B cell (primary cell): ENCODE measurements around the gene TSPAN32. TPM values are rescaled to one million over a fixed set of nuclear protein-coding genes. Genes with fewer than 3 reads are reported as not detected.

Experiments
- ATAC-seq: fragments of 200-7000 bp; cut with Tn5 transposase; one replicate; pipeline ENCODE4 v1.10.0; 2021; ENCODE audit warnings: low read depth, mild to moderate bottlenecking, moderate number of reproducible peaks, moderate library complexity
- CTCF ChIA-PET: fragments of 350-600 bp; sonication (Branson Sonifier 250); formaldehyde crosslinking; loops from one replicate; lab custom pipeline; 2021; ENCODE audit warnings: antibody characterized with exemption, inconsistent platforms; lab: Charles Lee
- POLR2A ChIA-PET: fragments of 350-600 bp; sonication (Branson Sonifier 250); formaldehyde crosslinking; loops from one replicate; lab custom pipeline; 2021; ENCODE audit warnings: antibody characterized with exemption; lab: Charles Lee
- DNase-seq: peaks from one replicate; pipeline ENCODE4 v3.0.0; 2013
- H2AFZ ChIP-seq: 2 replicates; pipeline ENCODE4 v1.6.1; 2012; ENCODE audit warnings: mild to moderate bottlenecking, low read depth, low read length; ENCODE audit not compliant: insufficient read depth, poor library complexity, severe bottlenecking
- H3K27ac ChIP-seq, 2 donors: 1 replicate in 1 of 2; 2 replicates in 1 of 2; pipeline ENCODE4 v1.5.1; 2012 to 2013; ENCODE audit warnings: low read length in 2 of 2, mild to moderate bottlenecking in 2 of 2, moderate library complexity in 1 of 2
- H3K27me3 ChIP-seq, 4 experiments: fragments of 200-600 bp in 1 of 4; sonication (generic) in 1 of 4; replicated peaks in 1 of 4; 1 replicate in 2 of 4; 2 replicates in 2 of 4; pipeline versions ENCODE4 v1.6.1 to v1.7.0; 2013 to 2016; ENCODE audit warnings: low read length in 3 of 4, mild to moderate bottlenecking in 2 of 4, mixed read lengths in 1 of 4, moderate library complexity in 1 of 4; ENCODE audit not compliant: insufficient read depth in 4 of 4, control insufficient read depth in 3 of 4; ENCODE audit errors: control extremely low read depth in 1 of 4
- H3K36me3 ChIP-seq, 2 experiments: replicated peaks in 1 of 2; 1 replicate in 1 of 2; 2 replicates in 1 of 2; pipeline versions ENCODE4 v1.6.1 to v1.7.1; 2013; ENCODE audit warnings: low read length in 1 of 2; ENCODE audit not compliant: insufficient read depth in 2 of 2, control insufficient read depth in 1 of 2; ENCODE audit errors: control extremely low read depth in 1 of 2, extremely low read depth in 1 of 2
- H3K4me1 ChIP-seq, 2 donors: fragments of 200-600 bp in 1 of 2; sonication (generic) in 1 of 2; 1 replicate in 1 of 2; 2 replicates in 1 of 2; pipeline versions ENCODE4 v1.5.1 to v1.6.1; 2013 to 2017; ENCODE audit warnings: low read length in 2 of 2; ENCODE audit not compliant: control insufficient read depth in 2 of 2, insufficient read depth in 2 of 2
- H3K4me2 ChIP-seq: replicated peaks from 2 replicates; pipeline ENCODE3; 2012; ENCODE audit warnings: mild to moderate bottlenecking, low read depth, low read length; ENCODE audit not compliant: poor library complexity, severe bottlenecking
- H3K4me3 ChIP-seq, 5 experiments: fragments of 200-600 bp in 1 of 5; sonication (generic) in 1 of 5; 1 replicate in 3 of 5; 2 replicates in 2 of 5; pipeline versions ENCODE4 v1.5.1 to v1.7.0; 2011 to 2016; ENCODE audit warnings: low read length in 4 of 5, mild to moderate bottlenecking in 4 of 5, low read depth in 2 of 5, control low read depth in 1 of 5, moderate library complexity in 1 of 5; ENCODE audit not compliant: insufficient read depth in 1 of 5; ENCODE audit errors: control extremely low read depth in 1 of 5, extremely low read depth in 1 of 5
- H3K79me2 ChIP-seq: fragments of 200-600 bp; sonication (generic); one replicate; pipeline ENCODE4 v1.6.0; 2016; ENCODE audit warnings: low read length; ENCODE audit not compliant: control insufficient read depth, insufficient read depth
- H3K9ac ChIP-seq: fragments of 200-600 bp; sonication (generic); 2 replicates; pipeline ENCODE4 v1.6.1; 2017; ENCODE audit warnings: mild to moderate bottlenecking, low read length, moderate library complexity
- H3K9me3 ChIP-seq, 3 donors: one replicate each; pipeline versions ENCODE4 v1.6.1 to v1.7.1; 2013; ENCODE audit warnings: low read length in 2 of 3; ENCODE audit not compliant: control insufficient read depth in 2 of 3, insufficient read depth in 1 of 3; ENCODE audit errors: control extremely low read depth in 1 of 3
- H4K20me1 ChIP-seq: 2 replicates; pipeline ENCODE4 v1.6.0; 2012; ENCODE audit warnings: mild to moderate bottlenecking, low read length; ENCODE audit not compliant: insufficient read depth, control insufficient read depth, poor library complexity, severe bottlenecking
- H3K27ac Mint-ChIP-seq: one replicate; pipeline ENCODE4 v1.8.0; 2021; ENCODE audit warnings: mixed read lengths
- H3K27me3 Mint-ChIP-seq: one replicate; pipeline ENCODE4 v1.8.0; 2021; ENCODE audit warnings: mixed read lengths
- H3K4me1 Mint-ChIP-seq: one replicate; pipeline ENCODE4 v1.8.0; 2021; ENCODE audit warnings: mixed read lengths
- H3K4me3 Mint-ChIP-seq: one replicate; pipeline ENCODE4 v1.8.0; 2021; ENCODE audit warnings: mixed read lengths
- H3K9me3 Mint-ChIP-seq: one replicate; pipeline ENCODE4 v1.8.0; 2022; ENCODE audit warnings: mixed read lengths; ENCODE audit not compliant: insufficient read depth
- EZH2 ChIP-seq: IDR thresholded peaks from 2 replicates; pipeline ENCODE4 v1.6.1; 2012; ENCODE audit warnings: borderline replicate concordance, low read depth, mild to moderate bottlenecking, moderate library complexity, low read length; ENCODE audit not compliant: insufficient read depth, poor library complexity, severe bottlenecking
- WGBS: methylation state at CpG from one replicate; pipeline ENCODE4 v1.1.5; 2013; ENCODE audit warnings: missing lambda C conversion rate; ENCODE audit not compliant: insufficient coverage; 5-methylcytosine and 5-hydroxymethylcytosine counted together
- intact Hi-C: fragments of 100-400 bp; cut with micrococcal nuclease; formaldehyde crosslinking; loops from one replicate; pipeline ENCODE4 v1.10.0; 2022
- polyA plus RNA-seq: library from polyadenylated mRNA; depleted of rRNA; stranded (reverse); fragments of >200 nt; gene quantifications from 2 replicates; pipeline ENCODE4 v1.2.3, GENCODE V29; 2012
- total RNA-seq, 2 donors: library from RNA; stranded (reverse); fragments of 120-200 nt in 1 of 2; gene quantifications; 1 replicate in 1 of 2; 2 replicates in 1 of 2; pipeline versions ENCODE4 v1.2.3 to v1.2.4, GENCODE V29; 2013 to 2022
- TF ChIP-seq, protein P1 (sequence below): fragments of 200-600 bp; IDR thresholded peaks from one replicate; pipeline ENCODE4 v1.8.0; 2022; ENCODE audit warnings: antibody characterized with exemption, mild to moderate bottlenecking

Gene TSPAN32
- total and polyA plus RNA-seq, 2 donors (not counting 1 experiment from before 2014, with no cell fraction given): 22.2 to 75.9 TPM

DNA sequence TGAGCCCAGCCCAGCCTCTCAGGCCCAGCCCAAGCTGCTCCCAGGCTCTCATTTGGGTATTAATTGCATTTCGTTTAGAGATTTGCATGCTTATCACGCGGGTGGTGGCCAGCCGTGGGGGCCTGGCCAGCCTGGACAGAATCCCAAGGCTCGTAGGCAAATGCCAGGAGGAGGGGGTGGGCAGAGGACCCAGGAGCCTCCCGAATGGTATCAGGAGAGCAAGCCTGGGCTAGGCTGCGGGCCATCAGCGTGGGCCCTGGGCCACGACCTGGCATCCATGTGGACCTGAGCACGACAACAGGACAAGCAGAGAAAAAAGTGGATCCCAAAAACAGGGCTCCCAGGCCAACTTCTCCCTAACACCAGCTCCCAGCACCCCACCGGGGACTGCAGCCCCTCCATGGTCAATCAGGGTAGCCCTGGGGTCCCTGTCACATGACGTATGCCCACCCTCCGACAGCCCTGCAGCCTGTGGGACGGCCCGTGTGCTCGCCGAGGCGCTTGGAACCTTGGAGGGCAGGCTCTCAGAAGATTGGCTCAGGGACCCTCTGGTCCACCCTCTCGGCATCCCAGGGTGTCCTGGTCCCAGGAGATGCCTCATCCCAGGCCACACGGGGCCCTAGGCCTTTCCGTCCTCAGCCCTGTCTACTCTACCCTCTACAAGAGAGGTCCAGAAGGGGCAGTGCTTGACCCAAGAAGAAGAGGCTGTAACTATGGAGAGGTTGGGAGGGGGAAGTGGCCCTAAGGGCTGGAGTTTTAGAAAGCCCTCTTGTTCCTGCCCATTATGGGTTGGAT lies 40.2 kb upstream of the TSPAN32 start:
- Histone ChIP-seq H2AFZ (no peak overlapping the region), H3K4me3 (no peak overlapping the region), H3K27ac (no peak overlapping the region), H3K4me1 (peaks cover 16% of the 10 kb centered on the region in 2 donors), H3K36me3 (no peaks in the 10 kb centered on the region), H3K9me3 (peaks cover 0 to 1% (median 0%) of the 10 kb centered on the region in 3 donors), H3K4me2 (no peak overlapping the region), H3K9ac (no peak overlapping the region), H3K27me3 (no peaks in the 10 kb centered on the region), H4K20me1 (no peaks in the 10 kb centered on the region), H3K79me2 (no peaks in the 10 kb centered on the region)
- ChIA-PET POLR2A (interaction anchor here (0.6 kb wide), 1 partner anchor 44 kb away, joined by 5 read pairs; no protein-coding TSS in a partner anchor), CTCF (interaction anchor here (1.1 kb wide), 1 partner anchor 44 kb away, joined by 3 read pairs; no protein-coding TSS in a partner anchor)
- Mint-ChIP-seq H3K4me3 (no peak overlapping the region), H3K4me1 (peaks cover 17% of the 10 kb centered on the region), H3K27me3 (no peaks in the 10 kb centered on the region), H3K9me3 (no peaks in the 10 kb centered on the region), H3K27ac (no peak overlapping the region)
- WGBS: 92% methylated on average over 19 of the region's 21 CpGs
- TF ChIP-seq EZH2: no peak
- TF ChIP-seq, protein P1, sequence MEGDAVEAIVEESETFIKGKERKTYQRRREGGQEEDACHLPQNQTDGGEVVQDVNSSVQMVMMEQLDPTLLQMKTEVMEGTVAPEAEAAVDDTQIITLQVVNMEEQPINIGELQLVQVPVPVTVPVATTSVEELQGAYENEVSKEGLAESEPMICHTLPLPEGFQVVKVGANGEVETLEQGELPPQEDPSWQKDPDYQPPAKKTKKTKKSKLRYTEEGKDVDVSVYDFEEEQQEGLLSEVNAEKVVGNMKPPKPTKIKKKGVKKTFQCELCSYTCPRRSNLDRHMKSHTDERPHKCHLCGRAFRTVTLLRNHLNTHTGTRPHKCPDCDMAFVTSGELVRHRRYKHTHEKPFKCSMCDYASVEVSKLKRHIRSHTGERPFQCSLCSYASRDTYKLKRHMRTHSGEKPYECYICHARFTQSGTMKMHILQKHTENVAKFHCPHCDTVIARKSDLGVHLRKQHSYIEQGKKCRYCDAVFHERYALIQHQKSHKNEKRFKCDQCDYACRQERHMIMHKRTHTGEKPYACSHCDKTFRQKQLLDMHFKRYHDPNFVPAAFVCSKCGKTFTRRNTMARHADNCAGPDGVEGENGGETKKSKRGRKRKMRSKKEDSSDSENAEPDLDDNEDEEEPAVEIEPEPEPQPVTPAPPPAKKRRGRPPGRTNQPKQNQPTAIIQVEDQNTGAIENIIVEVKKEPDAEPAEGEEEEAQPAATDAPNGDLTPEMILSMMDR: no peak
- intact Hi-C loops: no loop called here
- no peak for ATAC-seq
- DNase-seq: no peak
